Measurements from ENCODE around the gene MEOX2. TPM values are rescaled to one million over a fixed set of nuclear protein-coding genes. Genes with fewer than 3 reads are reported as not detected.

The MEOX2 gene
- total RNA-seq, 1 experiment from 2014 or later = not detected

DNA sequence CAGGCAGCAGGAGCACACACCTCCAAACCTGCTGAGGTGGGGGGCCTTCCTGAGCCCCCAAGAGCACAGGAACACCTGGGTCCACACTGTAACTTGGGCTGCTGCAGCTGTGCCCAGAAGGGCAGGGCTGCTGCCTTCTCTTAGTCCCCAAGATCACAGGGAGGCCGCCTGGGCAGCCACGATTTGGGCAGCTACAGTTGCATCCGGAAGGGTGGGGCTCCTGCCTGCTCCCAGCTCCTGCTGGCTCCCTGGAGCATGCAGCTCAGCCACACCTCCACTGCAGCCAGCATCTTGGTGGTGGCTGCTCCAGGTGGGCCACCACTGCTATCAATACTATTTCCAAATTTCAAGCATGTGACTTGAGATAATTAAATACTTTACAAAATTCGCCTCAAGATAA, 86.2 kb downstream of the MEOX2 start:
- no peaks in the 10 kb centered on the region for H3K9me3 Mint-ChIP-seq (ENCODE audit: unreplicated experiment)
- H3K27ac Mint-ChIP-seq (ENCODE audit: low read depth, unreplicated experiment) = no peak overlapping the region
- POLR2A ChIA-PET = no interaction called here
- intact Hi-C loops (cut with micrococcal nuclease) = no loop called here
- CTCF ChIA-PET = no interaction called here
- no peak overlapping the region for H3K4me3 Mint-ChIP-seq (ENCODE audit: unreplicated experiment)
- no peaks in the 10 kb centered on the region for H3K36me3 Mint-ChIP-seq (ENCODE audit: insufficient read depth, unreplicated experiment)
- DNase-seq (ENCODE audit: unreplicated experiment) = no peak
- no peak for TF ChIP-seq CTCF (IDR thresholded peaks at IDR 0.05; ENCODE audit: unreplicated experiment)
- H3K4me1 Mint-ChIP-seq (ENCODE audit: insufficient read depth, unreplicated experiment) = no peaks in the 10 kb centered on the region
- BruUV-seq (replicated peaks) = no TSS peak
- peaks cover 26% of the 10 kb centered on the region for H3K27me3 Mint-ChIP-seq (ENCODE audit: insufficient read depth, unreplicated experiment)

DNA sequence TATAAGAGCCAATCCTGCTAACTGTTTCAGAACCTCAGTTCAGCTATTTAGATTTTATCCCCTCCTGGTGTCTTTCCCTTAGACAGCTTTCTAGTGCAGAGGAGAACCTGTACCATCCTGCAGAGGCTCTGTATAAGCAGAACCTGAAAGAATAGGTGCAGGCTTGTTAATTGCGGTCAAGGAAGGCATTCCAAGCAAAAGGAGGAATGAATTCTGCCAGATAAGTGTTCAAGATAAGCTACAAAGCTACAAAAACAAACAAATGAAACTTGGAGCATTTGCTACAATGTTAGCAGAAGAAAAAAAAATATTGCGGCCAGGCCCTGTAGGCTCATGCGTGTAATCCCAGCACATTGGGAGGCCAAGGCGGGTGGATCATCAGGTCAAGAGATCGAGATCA, 92.0 kb downstream of the MEOX2 start:
- ChIA-PET POLR2A (no interaction called here), CTCF (no interaction called here)
- no peak overlapping the region for H3K27ac Mint-ChIP-seq (ENCODE audit: low read depth, unreplicated experiment)
- H3K4me1 Mint-ChIP-seq (ENCODE audit: insufficient read depth, unreplicated experiment) = no peaks in the 10 kb centered on the region
- BruUV-seq (replicated peaks) = no TSS peak
- H3K27me3 Mint-ChIP-seq (ENCODE audit: insufficient read depth, unreplicated experiment) = peaks cover 26% of the 10 kb centered on the region
- H3K4me3 Mint-ChIP-seq (ENCODE audit: unreplicated experiment) = no peak overlapping the region
- no peaks in the 10 kb centered on the region for H3K9me3 Mint-ChIP-seq (ENCODE audit: unreplicated experiment)
- intact Hi-C loops (cut with micrococcal nuclease) = no loop called here
- TF ChIP-seq CTCF (IDR thresholded peaks at IDR 0.05; ENCODE audit: unreplicated experiment) = no peak
- no peak for DNase-seq (ENCODE audit: unreplicated experiment)
- no peaks in the 10 kb centered on the region for H3K36me3 Mint-ChIP-seq (ENCODE audit: insufficient read depth, unreplicated experiment)

- no peak for DNase-seq (ENCODE audit: unreplicated experiment)
- Mint-ChIP-seq H3K27ac (ENCODE audit: low read depth, unreplicated experiment) (no peak overlapping the region), H3K4me3 (ENCODE audit: unreplicated experiment) (no peak overlapping the region), H3K36me3 (ENCODE audit: insufficient read depth, unreplicated experiment) (no peaks in the 10 kb centered on the region), H3K27me3 (ENCODE audit: insufficient read depth, unreplicated experiment) (peaks cover 26% of the 10 kb centered on the region), H3K9me3 (ENCODE audit: unreplicated experiment) (no peaks in the 10 kb centered on the region), H3K4me1 (ENCODE audit: insufficient read depth, unreplicated experiment) (no peaks in the 10 kb centered on the region)
- no peak for TF ChIP-seq CTCF (IDR thresholded peaks at IDR 0.05; ENCODE audit: unreplicated experiment)
- POLR2A ChIA-PET = no interaction called here
- intact Hi-C loops (cut with micrococcal nuclease) = no loop called here
- CTCF ChIA-PET = no interaction called here
- no TSS peak for BruUV-seq (replicated peaks)
Observed at GRCh38 chr7:15593382-15593781, 93.1 kb downstream of the MEOX2 start.

GRCh38 chr7:15586266-15586665, 100.2 kb downstream of the MEOX2 start:
- POLR2A ChIA-PET = no interaction called here
- TF ChIP-seq CTCF (IDR thresholded peaks at IDR 0.05; ENCODE audit: unreplicated experiment) = no peak
- CTCF ChIA-PET = interaction anchor here (0.7 kb wide), 1 partner anchor 523 kb away, joined by 3 read pairs; no protein-coding TSS in a partner anchor
- no peaks in the 10 kb centered on the region for H3K4me1 Mint-ChIP-seq (ENCODE audit: insufficient read depth, unreplicated experiment)
- no peak overlapping the region for H3K4me3 Mint-ChIP-seq (ENCODE audit: unreplicated experiment)
- no peaks in the 10 kb centered on the region for H3K9me3 Mint-ChIP-seq (ENCODE audit: unreplicated experiment)
- H3K36me3 Mint-ChIP-seq (ENCODE audit: insufficient read depth, unreplicated experiment) = no peaks in the 10 kb centered on the region
- no TSS peak for BruUV-seq (replicated peaks)
- H3K27ac Mint-ChIP-seq (ENCODE audit: low read depth, unreplicated experiment) = no peak overlapping the region
- no peak for DNase-seq (ENCODE audit: unreplicated experiment)
- H3K27me3 Mint-ChIP-seq (ENCODE audit: insufficient read depth, unreplicated experiment) = no peaks in the 10 kb centered on the region
- intact Hi-C loops (cut with micrococcal nuclease) = no loop called here
